ENCODE data around the gene PLA2G2F. TPM values are rescaled to one million over a fixed set of nuclear protein-coding genes. Genes with fewer than 3 reads are reported as not detected.

Gene PLA2G2F
- total and polyA plus RNA-seq, 9 of the 15 experiments (the other 6 are each of a cell fraction or from before 2014, with no cell fraction given) = not detected

DNA sequence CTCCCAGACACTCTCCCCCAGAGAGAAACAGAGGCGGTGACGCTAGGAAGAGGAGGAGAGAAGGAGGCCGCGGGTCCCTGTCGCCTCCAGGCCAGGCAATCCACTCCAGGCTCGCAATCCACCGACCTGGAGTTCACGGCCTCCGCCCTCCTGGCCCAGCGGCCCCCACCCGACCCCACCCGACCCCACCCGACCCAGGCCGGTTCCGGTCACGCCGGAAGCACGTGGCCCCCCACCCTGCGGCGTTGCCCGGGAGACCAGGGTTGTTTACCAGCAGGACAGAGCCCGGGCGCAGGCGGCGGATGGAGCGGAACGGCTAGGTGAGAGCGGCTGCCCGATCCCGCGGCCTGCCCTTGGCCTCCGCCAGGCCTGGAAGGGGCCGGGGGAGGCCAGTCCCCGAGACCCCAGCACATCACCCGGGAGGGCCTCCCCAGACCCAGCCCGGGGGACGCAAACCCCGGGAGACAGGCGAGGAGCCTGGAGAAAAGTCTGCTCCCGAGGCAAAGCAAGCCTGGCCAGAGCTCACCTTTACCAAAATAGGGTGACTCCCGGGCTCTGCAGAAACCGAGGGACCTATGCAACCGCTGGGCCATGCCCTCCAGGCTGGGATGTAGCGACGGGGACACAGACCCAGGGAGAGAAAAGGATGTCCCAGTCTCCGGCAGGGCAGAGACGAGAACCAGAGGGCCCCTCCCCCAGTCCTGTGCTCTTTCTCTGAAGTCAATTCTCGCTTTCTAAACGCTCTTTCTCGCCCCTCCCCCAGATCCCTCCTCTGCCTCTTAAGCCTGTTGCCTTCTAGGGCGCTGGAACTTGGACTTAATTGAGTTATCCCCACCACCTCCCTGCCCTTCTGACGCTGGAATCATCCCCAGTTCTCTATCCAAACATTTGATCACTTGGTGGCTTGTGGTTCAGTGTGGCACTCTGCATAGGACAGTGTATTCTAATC, 47.0 kb downstream of the PLA2G2F start, which contains the start of the genes PLA2G2C and UBXN10 (continued):
- TF ChIP-seq CTCFL (IDR thresholded peaks at IDR 0.05; ENCODE audit: borderline replicate concordance, insufficient read depth, low read depth, low read length, poor library complexity, severe bottlenecking) = no peak
- TF ChIP-seq ZNF121 (CRISPR knock-in tag; conservative IDR thresholded peaks at IDR 0.05) = no peak
- no peak for TF ChIP-seq SREBF1 (IDR thresholded peaks at IDR 0.05; ENCODE audit: borderline replicate concordance, low read depth, low read length)
- TF ChIP-seq, protein P1, sequence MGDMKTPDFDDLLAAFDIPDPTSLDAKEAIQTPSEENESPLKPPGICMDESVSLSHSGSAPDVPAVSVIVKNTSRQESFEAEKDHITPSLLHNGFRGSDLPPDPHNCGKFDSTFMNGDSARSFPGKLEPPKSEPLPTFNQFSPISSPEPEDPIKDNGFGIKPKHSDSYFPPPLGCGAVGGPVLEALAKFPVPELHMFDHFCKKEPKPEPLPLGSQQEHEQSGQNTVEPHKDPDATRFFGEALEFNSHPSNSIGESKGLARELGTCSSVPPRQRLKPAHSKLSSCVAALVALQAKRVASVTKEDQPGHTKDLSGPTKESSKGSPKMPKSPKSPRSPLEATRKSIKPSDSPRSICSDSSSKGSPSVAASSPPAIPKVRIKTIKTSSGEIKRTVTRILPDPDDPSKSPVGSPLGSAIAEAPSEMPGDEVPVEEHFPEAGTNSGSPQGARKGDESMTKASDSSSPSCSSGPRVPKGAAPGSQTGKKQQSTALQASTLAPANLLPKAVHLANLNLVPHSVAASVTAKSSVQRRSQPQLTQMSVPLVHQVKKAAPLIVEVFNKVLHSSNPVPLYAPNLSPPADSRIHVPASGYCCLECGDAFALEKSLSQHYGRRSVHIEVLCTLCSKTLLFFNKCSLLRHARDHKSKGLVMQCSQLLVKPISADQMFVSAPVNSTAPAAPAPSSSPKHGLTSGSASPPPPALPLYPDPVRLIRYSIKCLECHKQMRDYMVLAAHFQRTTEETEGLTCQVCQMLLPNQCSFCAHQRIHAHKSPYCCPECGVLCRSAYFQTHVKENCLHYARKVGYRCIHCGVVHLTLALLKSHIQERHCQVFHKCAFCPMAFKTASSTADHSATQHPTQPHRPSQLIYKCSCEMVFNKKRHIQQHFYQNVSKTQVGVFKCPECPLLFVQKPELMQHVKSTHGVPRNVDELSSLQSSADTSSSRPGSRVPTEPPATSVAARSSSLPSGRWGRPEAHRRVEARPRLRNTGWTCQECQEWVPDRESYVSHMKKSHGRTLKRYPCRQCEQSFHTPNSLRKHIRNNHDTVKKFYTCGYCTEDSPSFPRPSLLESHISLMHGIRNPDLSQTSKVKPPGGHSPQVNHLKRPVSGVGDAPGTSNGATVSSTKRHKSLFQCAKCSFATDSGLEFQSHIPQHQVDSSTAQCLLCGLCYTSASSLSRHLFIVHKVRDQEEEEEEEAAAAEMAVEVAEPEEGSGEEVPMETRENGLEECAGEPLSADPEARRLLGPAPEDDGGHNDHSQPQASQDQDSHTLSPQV (IDR thresholded peaks at IDR 0.05) = no peak
- no peak for TF ChIP-seq CAMTA2 (CRISPR knock-in tag; conservative IDR thresholded peaks at IDR 0.05)
- TF ChIP-seq, protein P2, sequence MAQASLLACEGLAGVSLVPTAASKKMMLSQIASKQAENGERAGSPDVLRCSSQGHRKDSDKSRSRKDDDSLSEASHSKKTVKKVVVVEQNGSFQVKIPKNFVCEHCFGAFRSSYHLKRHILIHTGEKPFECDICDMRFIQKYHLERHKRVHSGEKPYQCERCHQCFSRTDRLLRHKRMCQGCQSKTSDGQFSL (CRISPR knock-in tag; IDR thresholded peaks at IDR 0.05) = no peak
- TF ChIP-seq, protein P2 (tag; IDR thresholded peaks at IDR 0.05) = no peak
- no peak for TF ChIP-seq E2F8 (IDR thresholded peaks at IDR 0.05; ENCODE audit: low read depth, partially characterized antibody)
- no peak for TF ChIP-seq MAFF (IDR thresholded peaks at IDR 0.05; ENCODE audit: low read length)
- TF ChIP-seq ZNF282 (CRISPR knock-in tag; IDR thresholded peaks at IDR 0.05) = no peak
- TF ChIP-seq GATAD2A (IDR thresholded peaks at IDR 0.05) = 0 out of 2 replicates have a peak, but pooled peaks have one; percentile 60
- no peak for TF ChIP-seq EWSR1 (IDR thresholded peaks at IDR 0.05; ENCODE audit: borderline replicate concordance, low read depth, partially characterized antibody)
- peak; percentile 54; the same call in 1 of the 2 replicates for TF ChIP-seq PHF8 (IDR thresholded peaks at IDR 0.05; ENCODE audit: borderline replicate concordance, low read length)
- TF ChIP-seq BMI1 (IDR thresholded peaks at IDR 0.05; ENCODE audit: low read length) = no peak; the same call in 1 of the 2 replicates
- no peak; a peak in 1 of 4 replicates for TF ChIP-seq RAD21 (CRISPR knock-in tag; conservative IDR thresholded peaks at IDR 0.05 in 1 of 2, IDR thresholded peaks at IDR 0.05 in 1 of 2)

Measured in K562 (cell line).